GM23338 (cell line): ENCODE results near the gene SMOC2.

ENCODE experiments used
- CREB1 ChIP-seq: fragments of 250-450 bp; sonication (Bioruptor Pico); IDR thresholded peaks from 2 replicates; pipeline ENCODE4 v1.5.0; 2020; ENCODE audit warnings: low read depth, mild to moderate bottlenecking, moderate library complexity
- CTCF ChIP-seq, 2 experiments: fragments of 200-600 bp in 1 of 2; sonication (generic) in 1 of 2; conservative IDR thresholded peaks; 2 replicates each; pipeline versions ENCODE4 v1.5.1 to v1.6.1; 2016 to 2017; ENCODE audit warnings: antibody characterized with exemption in 2 of 2, low read depth in 2 of 2, mild to moderate bottlenecking in 2 of 2, moderate library complexity in 1 of 2
- ETS1 ChIP-seq: IDR thresholded peaks from 2 replicates; pipeline ENCODE4 v1.6.1; 2016; ENCODE audit warnings: antibody characterized with exemption
- EZH2 ChIP-seq: fragments of 200-600 bp; sonication (generic); IDR thresholded peaks from one replicate; pipeline ENCODE4 v1.8.0; 2017; ENCODE audit warnings: antibody characterized with exemption, mild to moderate bottlenecking, low read depth; ENCODE audit not compliant: unreplicated experiment
- EZH2phosphoT487 ChIP-seq: fragments of 200-600 bp; sonication (generic); IDR thresholded peaks from one replicate; pipeline ENCODE4 v1.8.1; 2018; ENCODE audit warnings: antibody characterized with exemption; ENCODE audit not compliant: unreplicated experiment
- JUNB ChIP-seq: IDR thresholded peaks from one replicate; pipeline ENCODE4 v1.6.1; 2016; ENCODE audit warnings: antibody characterized with exemption; ENCODE audit not compliant: unreplicated experiment
- POLR2AphosphoS5 ChIP-seq: IDR thresholded peaks from 2 replicates; pipeline ENCODE4 v1.6.1; 2016; ENCODE audit warnings: antibody characterized with exemption, low read depth
- REST ChIP-seq: IDR thresholded peaks from one replicate; pipeline ENCODE4 v1.6.1; 2018; ENCODE audit warnings: antibody characterized with exemption; ENCODE audit not compliant: unreplicated experiment
- STAT1 ChIP-seq: IDR thresholded peaks from one replicate; pipeline ENCODE4 v1.6.1; 2016; ENCODE audit warnings: antibody characterized with exemption; ENCODE audit not compliant: unreplicated experiment
- ZNF114 ChIP-seq: fragments of 250-450 bp; sonication (Bioruptor Pico); IDR thresholded peaks from 2 replicates; pipeline ENCODE4 v1.5.0; 2020; ENCODE audit warnings: mild to moderate bottlenecking, moderate library complexity
- ZNF331 ChIP-seq: fragments of 250-450 bp; sonication (Bioruptor Pico); IDR thresholded peaks from 2 replicates; pipeline ENCODE4 v1.5.0; 2020; ENCODE audit warnings: low read depth, mild to moderate bottlenecking, moderate library complexity

GRCh38 chr6:168452685-168453377, 11.8 kb downstream of the SMOC2 start:
- TF ChIP-seq CTCF (conservative IDR thresholded peaks at IDR 0.05; ENCODE audit: low read depth in 2 of 2) (no peak), ETS1 (no peak), EZH2 (no peak), POLR2AphosphoS5 (no peak), EZH2phosphoT487 (no peak), CREB1 (CRISPR knock-in tag) (no peak), REST (no peak), JUNB (no peak), ZNF114 (CRISPR knock-in tag) (no peak), ZNF331 (CRISPR knock-in tag) (no peak), STAT1 (no peak)
